HG03439 (cell line): ENCODE measurements around the gene LIMD2.
A peak's percentile ranks its signal among the peaks of the same experiment; 100 is the strongest.
"Not testable (repeated sequence)": the region's sequence is repeated elsewhere in the genome, so short reads cannot be mapped to it uniquely, and the experiment has no call there.

Experiments
- ATAC-seq: cut with Tn5 transposase; IDR thresholded peaks from one replicate; pipeline ENCODE4 v1.9.1; 2021; ENCODE audit warnings: mild to moderate bottlenecking, moderate library complexity; ENCODE audit not compliant: unreplicated experiment

The LIMD2 gene

DNA sequence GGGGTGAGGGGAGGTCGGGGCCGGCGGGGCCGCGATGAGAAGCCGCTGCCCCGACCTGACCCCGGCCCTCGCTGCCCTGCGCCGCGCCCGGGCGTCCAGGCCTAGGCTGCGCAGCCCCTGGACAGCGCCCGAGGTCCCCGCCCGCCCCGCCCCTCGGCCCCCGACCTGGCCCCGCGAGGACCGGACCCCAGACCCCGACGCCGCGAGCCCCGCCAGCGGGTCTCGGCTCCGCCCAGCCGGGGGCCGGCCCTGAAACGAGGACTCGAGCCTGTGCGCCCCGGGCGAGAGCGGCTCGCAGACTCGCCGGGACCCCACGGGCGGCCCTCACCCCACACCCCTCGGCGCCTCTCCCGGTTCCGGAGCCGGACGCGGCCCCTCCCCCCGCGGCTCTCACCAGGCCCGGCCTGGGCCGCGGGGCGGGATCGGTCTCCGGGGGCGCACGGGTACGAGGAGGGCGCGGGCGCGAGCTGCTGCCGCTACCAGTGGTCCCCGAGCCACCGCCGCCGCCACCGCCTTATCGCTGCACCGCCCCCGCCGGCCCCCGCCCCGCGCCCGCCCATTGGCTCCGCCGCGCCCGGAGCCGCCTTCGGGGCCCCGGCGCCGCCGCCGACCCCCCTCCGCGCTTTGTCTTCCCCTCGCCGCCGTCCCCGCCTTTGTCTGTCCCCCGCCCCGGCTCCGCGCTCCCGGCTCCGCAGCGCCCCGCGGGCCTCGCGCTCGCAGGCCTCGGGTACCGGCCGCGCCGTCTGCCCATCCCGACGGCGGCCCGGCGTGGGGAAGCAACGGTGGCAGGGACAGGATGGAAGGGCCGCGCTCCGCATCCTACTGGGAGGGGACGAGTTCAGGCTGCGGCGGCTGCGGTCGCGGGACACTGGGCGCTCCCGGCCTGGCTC is at the start of gene LIMD2:
TSS of gene LIMD2 (minus strand) at position 488 of the 890 bp plus-strand sequence. CDS start 827 bp downstream, outside the sequence.
- no peak for ATAC-seq

GRCh38 chr17:63741408-63742173 is 41.7 kb upstream of the LIMD2 start, which contains the start of gene STRADA:
TSS of gene STRADA (minus strand) at chr17:63741799. CDS start at chr17:63728369, 13,430 bp downstream.
- ATAC-seq: peak; percentile 92

DNA sequence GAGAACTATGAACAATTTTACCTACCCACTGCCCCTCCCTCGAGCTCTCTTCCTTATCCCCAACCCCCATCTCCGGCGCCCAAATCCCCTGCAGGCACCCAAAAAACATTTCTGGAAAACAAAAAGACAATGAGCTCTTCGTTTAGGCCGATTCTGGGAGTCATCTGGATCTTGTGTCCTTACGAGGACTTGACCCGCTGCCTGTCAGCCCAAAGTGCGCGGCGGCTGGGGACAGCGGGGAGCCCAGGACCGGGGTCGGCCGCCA is 41.1 kb upstream of the LIMD2 start:
- no peak for ATAC-seq

DNA sequence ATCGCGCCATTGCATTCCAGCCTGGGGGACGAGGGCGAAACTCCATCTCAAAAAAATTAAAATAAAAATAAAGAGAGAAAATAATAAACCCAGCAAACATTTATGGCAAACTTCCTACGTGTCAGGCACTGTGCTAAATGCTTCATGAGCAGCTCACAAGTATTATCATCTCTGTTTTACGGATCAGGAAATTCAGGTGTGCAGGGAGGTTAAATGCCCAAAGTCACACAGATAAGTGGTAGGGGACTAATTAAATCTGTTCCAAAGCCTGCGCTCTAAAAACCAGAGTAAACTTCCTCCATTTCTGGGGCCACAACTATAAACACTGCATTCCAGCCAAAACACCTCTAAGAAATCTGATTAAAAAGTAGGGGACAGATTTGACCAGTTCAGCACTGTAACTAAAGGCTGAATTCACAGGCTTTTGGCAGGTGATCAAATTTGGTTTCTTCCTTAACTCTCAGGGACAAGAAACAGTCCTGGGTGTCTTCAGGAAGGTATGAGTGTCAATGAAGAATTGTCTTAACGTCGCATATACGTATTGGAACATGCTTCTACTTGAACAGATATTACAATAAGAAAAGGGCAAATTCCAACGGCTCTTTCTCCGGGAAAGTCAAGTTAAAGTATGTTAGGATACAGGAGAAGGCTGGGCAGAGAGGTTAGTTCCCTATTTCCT is 40.7 kb upstream of the LIMD2 start:
- ATAC-seq: no peak

DNA sequence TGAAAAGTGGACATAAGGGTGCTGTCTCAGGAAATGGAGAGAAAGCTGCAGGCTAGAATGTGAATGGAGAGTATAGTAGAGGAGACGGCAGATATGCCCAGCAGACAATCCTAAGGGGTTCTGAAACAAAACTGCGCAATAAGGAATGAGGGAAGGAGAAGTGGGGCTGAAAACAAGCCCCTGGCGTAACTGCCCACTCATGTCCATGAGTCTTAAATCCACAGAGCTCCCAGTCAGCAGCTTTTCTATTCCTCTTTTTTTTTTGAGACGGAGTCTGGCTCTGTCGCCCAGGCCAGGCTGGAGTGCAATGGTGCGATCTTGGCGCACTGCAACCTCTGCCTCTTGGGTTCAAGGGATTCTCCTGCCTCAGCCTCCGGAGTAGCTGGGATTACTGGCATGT is 35.8 kb upstream of the LIMD2 start:
- no peak for ATAC-seq

- ATAC-seq: no peak
Observed at GRCh38 chr17:63722403-63722802, 22.5 kb upstream of the LIMD2 start.

GRCh38 chr17:63720194-63720593 is 20.3 kb upstream of the LIMD2 start:
- not testable (repeated sequence) for ATAC-seq

GRCh38 chr17:63718988-63719387 is 19.1 kb upstream of the LIMD2 start:
- ATAC-seq: no peak

- no peak for ATAC-seq
Observed at GRCh38 chr17:63716426-63716825, 16.5 kb upstream of the LIMD2 start.

- ATAC-seq: no peak
Observed at GRCh38 chr17:63714550-63715277, 14.8 kb upstream of the LIMD2 start.

DNA sequence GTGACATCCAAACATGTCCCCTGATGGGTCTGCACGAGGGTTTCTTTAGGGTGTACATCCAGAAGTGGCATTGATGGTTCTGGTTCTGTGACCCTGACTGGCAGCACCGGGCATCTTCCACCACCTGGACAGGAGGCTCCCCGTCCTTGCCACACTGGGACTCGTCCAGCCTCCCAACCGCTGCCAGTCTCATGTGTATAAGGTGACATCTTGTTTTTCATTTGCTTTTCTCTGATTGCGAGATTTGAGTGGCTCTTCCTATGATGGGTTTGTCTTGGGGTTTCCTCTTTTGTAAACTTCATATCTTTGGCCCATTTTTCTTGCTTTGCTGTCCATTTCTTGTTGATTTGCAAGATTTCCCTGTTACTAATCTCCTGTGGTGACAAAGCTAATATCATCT is 9.2 kb upstream of the LIMD2 start:
- ATAC-seq: no peak

DNA sequence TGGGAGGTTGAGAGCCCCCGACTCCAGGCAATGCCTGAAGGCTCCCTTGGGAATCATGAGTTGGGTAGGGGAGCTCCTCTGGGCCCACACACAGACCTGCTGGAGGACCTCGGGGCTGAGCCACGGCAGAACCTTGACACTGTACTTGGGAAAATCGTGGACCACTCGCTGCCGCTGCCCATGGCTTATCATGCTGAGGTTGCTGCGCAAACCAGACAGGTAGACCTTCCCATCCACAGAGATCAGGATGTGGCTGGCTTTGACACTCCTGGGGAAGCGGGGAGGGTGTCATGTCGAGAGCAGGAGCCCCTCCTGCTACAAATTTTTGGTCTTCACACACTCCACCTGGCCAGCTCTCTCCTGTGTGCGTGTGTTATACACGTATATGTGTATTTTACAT is 7.2 kb upstream of the LIMD2 start:
- no peak for ATAC-seq

GRCh38 chr17:63706336-63707082 is 6.6 kb upstream of the LIMD2 start:
- ATAC-seq: no peak

GRCh38 chr17:63705657-63706056 is 5.7 kb upstream of the LIMD2 start:
- ATAC-seq: no peak

GRCh38 chr17:63704836-63705235 is 4.9 kb upstream of the LIMD2 start:
- ATAC-seq: no peak

- no peak for ATAC-seq
Observed at GRCh38 chr17:63704259-63704576, 4.3 kb upstream of the LIMD2 start.

- no peak for ATAC-seq
Observed at GRCh38 chr17:63703556-63704258, 3.8 kb upstream of the LIMD2 start.

DNA sequence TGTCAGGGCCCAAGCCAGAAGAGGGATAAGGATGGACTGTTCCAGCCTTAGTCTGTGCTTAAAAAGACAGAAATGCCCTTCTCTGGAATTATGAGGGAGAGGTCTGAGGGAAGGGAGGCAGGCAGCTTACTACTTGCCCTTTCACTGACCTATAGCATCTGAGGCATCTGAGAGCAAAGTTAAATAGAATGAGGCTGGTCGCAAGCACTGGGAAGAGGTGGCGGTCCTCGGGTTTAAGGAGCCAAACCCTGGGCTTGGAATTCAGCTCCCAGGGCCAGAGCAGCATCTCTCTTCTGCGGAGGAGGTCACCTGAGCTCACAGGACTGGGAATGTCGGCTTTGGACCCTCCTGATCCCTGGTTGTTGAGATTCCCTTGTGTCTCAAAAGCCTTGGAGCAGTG is 3.1 kb upstream of the LIMD2 start:
- no peak for ATAC-seq

DNA sequence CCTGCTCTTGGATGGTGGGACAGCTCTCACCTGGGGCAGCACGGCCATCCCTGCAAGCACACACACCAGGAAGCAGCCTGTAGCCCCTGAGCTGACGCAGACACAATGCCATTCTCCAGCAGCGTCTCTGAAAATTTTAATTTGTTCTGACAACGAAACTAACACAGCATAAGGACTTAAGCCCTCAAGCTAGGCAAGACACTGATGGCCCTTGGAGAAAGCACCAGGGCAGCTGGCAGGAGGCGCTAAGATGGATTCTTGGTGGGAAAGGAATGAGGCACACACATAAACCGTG is 2.7 kb upstream of the LIMD2 start:
- ATAC-seq: no peak
